NCI-H82 treated with DMSO at 0.1 percent for 48 hours (cell line): Measurements from ENCODE around the gene RSAD1.

ENCODE experiments used
- DNase-seq: peaks from one replicate; lab custom pipeline; 2025; ENCODE audit not compliant: unreplicated experiment; lab: John Stamatoyannopoulos, UW

Gene RSAD1

DNA sequence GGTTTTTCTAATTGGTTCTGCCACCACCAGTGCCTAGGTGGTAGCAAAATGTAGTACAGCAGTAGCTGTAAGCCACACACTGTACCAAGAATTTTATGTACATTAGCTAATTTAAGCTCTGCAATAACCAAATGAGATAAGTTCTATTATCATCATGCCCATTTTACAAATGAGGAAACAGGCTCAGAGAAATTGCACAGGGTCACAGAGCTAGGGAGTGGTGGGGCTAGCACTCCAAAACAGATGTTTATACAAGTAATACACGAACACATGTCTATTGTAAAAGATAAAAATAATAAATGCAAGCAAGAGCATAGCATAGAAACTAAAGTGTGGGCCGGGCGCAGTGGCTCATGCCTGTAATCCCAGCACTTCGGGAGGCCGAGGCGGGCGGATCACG is 13.6 kb downstream of the RSAD1 start:
- DNase-seq = no peak

DNA sequence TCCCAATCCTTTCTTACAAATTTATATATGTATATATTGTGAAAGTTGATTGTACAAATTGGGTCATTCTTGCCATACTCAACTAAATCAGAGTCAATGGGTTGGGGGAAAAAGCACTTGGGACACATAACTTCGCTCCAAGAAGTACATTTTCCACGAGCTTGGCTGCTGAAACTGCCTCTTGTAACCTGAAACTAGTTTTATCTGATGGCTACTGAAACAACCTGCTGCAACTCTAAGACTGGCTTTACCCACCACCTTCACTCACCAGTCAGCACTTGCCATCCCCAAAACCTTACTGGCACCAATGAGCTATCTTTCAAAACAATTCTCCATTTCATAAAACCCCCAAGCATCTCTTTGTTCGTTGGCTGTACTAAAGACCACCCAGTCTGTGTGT is 15.1 kb downstream of the RSAD1 start:
- DNase-seq = no peak

DNA sequence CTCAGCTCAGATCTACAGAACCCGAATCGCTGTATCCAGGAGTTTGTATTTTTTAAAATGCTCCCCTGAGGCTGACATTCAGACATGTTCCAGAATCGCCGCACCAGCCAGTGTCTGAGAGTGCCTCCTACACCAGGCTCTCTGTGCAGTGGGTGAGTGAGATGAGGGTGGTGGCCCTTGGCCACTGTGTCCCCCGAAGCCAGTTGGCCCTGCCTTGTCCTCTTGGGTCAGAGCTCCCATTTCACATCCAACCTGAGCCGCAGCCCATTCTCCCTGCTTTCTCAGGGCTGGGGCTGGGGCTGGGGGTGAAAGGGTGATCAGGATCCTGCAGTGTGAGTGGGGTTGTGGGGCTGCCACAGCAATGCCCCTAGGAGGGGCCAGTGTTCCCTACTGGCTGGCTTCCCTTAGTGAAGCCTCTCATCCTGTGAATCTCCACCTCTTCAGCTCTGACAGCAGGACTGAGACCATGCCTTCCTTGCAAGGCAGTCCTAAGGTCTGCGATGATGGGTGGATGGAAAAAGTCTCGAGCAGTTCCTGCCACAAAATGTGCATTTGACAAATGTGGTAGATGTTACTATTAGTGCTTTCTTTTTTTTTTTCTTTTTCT is 16.7 kb downstream of the RSAD1 start:
- no peak for DNase-seq

GRCh38 chr17:50495918-50496317 is 17.3 kb downstream of the RSAD1 start:
- no peak for DNase-seq

DNA sequence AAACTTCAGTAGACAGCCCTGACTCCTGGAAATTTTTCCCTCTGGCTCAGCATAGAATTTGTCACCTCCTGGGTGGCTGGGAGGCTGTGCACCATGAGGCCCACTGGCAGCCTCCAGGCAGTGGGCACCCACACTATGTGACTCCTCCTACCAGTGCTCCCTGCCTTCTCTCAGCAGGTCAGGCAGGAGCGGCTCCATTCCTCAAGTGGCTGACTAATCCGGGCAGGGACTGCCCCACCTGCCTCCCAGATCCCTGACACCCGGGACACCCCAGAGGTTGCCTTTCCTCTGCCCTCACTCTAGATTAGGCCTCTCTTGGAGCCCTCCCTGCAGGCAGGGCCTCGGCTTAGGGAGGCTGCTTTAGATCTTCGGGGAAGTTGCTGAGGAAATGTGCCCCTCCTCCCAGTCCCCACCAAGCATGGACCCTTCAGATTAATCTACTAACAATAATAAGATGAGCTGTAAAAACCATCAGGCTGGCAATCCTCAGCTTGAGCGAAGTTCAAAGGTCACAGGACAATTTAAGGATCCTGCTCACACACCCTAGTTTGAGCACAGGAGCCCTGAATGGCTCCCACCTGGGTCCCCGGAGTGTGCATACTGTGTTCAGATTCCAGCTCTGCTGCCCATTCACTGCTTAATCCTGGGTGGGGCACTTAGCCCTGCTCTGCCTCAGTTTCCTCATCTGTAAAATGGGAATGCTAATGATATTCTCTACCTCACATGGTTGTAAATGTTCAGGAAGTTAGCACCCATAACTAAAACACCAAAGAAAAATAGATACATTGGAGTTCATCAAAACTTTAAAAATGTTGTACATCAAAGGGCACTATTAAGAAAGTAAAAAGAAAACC is 19.6 kb downstream of the RSAD1 start:
- DNase-seq = no peak

- DNase-seq = no peak
Observed at GRCh38 chr17:50499270-50499669, 20.6 kb downstream of the RSAD1 start.

GRCh38 chr17:50499721-50500120 is 21.1 kb downstream of the RSAD1 start:
- no peak for DNase-seq

- no peak for DNase-seq
Observed at GRCh38 chr17:50501054-50501453, 22.4 kb downstream of the RSAD1 start.

DNA sequence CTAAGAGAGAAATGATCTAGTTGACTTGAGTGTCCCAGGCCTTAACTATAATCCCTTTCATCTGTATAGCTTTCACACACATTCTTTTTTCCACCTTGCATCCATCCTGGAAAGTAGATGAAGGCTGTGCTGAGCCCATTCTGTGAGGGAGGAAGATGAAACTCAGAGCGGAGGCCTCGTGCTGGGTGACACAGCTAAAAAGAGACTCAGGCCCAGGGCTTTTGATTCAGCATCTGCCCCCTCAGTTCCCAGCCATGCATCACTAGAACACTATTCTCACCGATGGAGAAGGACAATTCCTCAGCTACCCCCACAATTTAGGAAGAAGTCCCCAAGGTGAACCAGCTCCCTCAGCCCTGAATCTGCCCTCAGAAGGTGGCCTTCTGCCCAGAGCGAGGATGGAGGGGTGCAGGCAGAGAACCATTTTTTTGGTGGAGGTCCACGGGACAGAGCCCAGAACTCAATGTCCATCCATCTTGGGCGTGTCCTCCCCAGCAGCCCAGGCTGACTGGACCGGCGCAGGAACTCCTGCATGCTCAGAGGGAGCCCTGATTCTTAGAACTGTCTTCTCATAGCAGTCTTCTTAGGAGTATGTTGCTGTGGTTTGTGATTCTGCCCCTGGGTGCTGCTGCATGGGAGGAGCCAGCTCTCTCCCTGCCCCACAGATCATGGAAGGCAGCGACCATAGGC is 23.8 kb downstream of the RSAD1 start:
- no peak for DNase-seq

DNA sequence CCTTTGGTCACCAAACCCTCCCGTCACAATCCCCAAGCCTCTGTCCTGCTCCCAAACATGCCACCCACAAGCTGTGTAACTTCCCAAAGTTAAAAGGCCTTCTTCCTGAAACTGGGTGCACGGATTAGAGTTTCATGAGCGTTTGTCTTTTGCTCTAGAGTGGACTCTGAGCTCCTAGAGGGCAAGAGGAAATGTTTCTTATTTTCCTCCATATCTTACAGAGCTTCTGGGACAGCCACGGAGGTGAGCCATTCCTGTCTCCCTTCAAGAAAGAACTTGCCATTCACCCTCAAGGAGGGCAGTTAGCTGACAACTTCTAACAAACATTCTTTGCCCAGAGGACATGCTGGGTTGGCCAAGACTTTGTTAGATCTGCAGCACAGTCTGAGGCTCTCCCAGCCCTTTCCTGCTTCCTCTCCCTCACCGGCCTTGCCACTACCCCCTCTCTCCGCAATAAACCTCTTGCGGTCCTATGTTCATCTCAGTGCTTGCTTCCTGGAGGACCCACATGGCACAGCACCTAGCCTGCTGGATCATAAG is 27.0 kb downstream of the RSAD1 start:
- DNase-seq = no peak

- no peak for DNase-seq
Observed at GRCh38 chr17:50506298-50506697, 27.6 kb downstream of the RSAD1 start.

DNA sequence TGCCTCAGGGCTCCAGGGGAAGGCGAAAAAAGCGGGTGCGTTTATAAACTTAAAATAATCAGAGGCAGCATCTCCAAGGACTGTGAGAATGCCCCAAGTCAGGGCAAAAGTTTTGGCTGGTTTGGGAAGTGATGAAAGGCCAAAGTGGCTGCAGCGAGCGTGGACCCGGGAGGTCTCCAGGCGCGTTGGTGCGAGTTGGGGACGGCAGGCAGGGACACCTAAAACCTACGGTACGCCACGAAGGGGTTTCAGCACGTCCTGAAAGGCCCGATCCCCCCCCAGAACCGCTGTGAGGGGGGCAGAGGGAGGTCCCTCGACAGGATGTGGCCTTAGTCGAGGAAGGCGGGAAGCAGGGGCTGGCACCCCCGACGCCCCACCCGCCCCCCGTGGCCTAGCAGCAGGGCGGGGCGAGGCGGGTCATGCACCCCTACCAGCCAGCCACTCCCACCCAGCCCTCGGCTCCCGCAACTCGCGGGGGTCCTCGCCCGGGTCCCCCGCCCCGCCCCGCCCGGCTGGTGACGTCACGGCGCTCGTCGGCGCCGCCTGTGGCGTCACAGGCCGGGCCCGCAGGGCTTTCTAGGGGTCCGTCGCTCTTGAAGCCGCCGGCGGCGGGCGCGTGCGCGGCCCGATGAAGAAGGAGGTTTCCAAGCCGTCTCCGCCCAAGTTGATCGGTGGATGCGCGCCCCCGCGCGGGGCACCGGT is 29.4 kb downstream of the RSAD1 start, which contains the start of gene MYCBPAP:
Gene MYCBPAP (plus strand): TSS at position 569 of the 702 bp plus-strand sequence. CDS start 236 bp downstream, outside the sequence.
- DNase-seq = peak; percentile 7

- no peak for DNase-seq
Observed at GRCh38 chr17:50508573-50509460, 30.2 kb downstream of the RSAD1 start.

DNA sequence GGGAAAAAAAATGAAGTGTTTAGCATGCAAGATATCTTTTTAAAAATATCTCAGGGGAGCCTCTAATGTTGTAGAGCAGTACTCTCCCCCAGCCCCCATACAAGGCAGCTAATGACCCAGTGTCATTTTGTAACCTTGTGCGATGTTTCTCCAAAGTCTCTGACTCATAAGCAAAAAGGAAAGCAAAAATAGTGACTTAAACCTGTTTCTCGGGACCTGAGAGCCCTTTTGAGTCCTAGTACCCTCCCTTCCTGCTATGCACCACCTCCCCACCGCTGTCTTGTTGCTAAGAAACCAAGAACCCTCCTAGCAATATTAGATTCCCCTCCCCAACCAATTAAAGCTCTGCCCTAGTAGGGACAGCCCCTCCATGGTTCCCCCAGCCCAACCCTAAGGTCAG is 32.4 kb downstream of the RSAD1 start:
- no peak for DNase-seq

DNA sequence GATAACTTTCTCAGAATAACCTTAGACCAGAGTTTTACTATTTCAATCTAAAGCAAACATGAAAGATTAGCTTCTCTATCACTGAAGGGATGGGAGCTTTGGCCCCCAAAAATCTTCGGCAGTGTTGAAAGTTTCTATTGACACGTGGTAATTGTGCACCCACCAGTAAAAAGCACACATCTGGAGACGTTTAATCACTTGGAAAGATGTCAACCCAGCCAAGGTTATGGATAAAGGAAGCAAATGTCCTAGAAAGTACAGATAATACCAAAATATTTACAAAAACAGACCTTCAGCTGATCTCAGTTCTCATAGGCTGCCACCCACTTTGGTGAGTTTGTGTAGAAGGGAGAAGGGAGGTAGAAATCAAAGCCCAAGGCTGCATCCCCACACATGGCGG is 34.8 kb downstream of the RSAD1 start:
- DNase-seq = no peak

- no peak for DNase-seq
Observed at GRCh38 chr17:50514388-50514787, 35.7 kb downstream of the RSAD1 start.

- no peak for DNase-seq
Observed at GRCh38 chr17:50514936-50515702, 36.5 kb downstream of the RSAD1 start.

DNA sequence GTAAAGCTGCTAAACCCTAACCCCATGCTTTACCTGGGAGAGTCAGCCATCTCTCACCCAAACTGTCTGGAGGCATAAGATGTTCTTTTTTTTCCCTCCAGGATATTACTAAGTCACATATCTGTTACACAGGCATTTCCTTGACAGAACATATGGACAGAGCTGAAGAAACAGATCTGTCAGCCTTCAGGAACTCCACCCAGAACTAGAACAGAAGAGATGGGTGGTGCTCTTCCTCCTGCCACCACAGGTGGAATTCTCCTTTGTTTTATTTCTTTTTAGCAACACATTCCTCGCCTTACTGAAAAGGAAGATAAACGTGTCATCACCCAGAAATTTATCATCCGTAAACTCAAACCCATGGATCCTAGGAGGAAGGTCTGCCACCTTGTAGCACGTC is 38.4 kb downstream of the RSAD1 start:
- no peak for DNase-seq
